HepG2 (cell line): ENCODE data around the gene SPIRE1. TPM values are rescaled to one million over a fixed set of nuclear protein-coding genes. Genes with fewer than 3 reads are reported as not detected.

Experiments
- ATF2 ChIP-seq: sonication (generic); formaldehyde crosslinking; IDR thresholded peaks from 2 replicates; pipeline ENCODE4 v1.4.0; 2020; ENCODE audit warnings: missing genetic modification reagents
- E2F5 ChIP-seq: sonication (generic); formaldehyde crosslinking; conservative IDR thresholded peaks from 2 replicates; pipeline ENCODE4 v1.4.0; 2020; ENCODE audit warnings: missing genetic modification reagents
- ELK4 ChIP-seq: sonication (generic); formaldehyde crosslinking; IDR thresholded peaks from 2 replicates; pipeline ENCODE4 v1.9.0; 2021; ENCODE audit warnings: missing genetic modification reagents, borderline replicate concordance
- EZH2 ChIP-seq: conservative IDR thresholded peaks from 2 replicates; pipeline ENCODE4 v1.6.1; 2012; ENCODE audit warnings: mild to moderate bottlenecking, low read depth, low read length, moderate library complexity
- FOXA3 ChIP-seq: IDR thresholded peaks from 2 replicates; pipeline ENCODE4 v1.6.1; 2016; ENCODE audit warnings: missing genetic modification reagents, missing compliant biosample characterization
- GLMP ChIP-seq: sonication (generic); formaldehyde crosslinking; IDR thresholded peaks from 2 replicates; pipeline ENCODE4 v1.9.0; 2021; ENCODE audit warnings: missing genetic modification reagents, mild to moderate bottlenecking, borderline replicate concordance
- ISL2 ChIP-seq: sonication (generic); formaldehyde crosslinking; IDR thresholded peaks from 2 replicates; pipeline ENCODE4 v1.5.0; 2020; ENCODE audit warnings: missing genetic modification reagents
- LCORL ChIP-seq, 2 experiments: fragments of 450-650 bp in 1 of 2; sonication (generic) in 1 of 2; formaldehyde crosslinking in 1 of 2; IDR thresholded peaks; 2 replicates each; pipeline versions ENCODE4 v1.5.0 to v1.6.1; 2017 to 2020; ENCODE audit warnings: antibody characterized with exemption in 1 of 2, missing genetic modification reagents in 1 of 2
- MNT ChIP-seq: fragments of 450-650 bp; IDR thresholded peaks from 2 replicates; pipeline ENCODE4 v1.6.1; 2016
- NBN ChIP-seq: fragments of 450-650 bp; conservative IDR thresholded peaks from 2 replicates; pipeline ENCODE4 v1.6.1; 2017
- NCOA5 ChIP-seq: sonication (generic); formaldehyde crosslinking; IDR thresholded peaks from 2 replicates; pipeline ENCODE4 v1.4.0; 2020; ENCODE audit warnings: missing genetic modification reagents
- POLR2AphosphoS2 ChIP-seq: IDR thresholded peaks from 2 replicates; pipeline ENCODE4 v1.6.1; 2011; ENCODE audit warnings: low read depth, low read length, improper control_type of control experiment
- PRPF4 ChIP-seq: fragments of 200-400 bp; formaldehyde crosslinking; IDR thresholded peaks from 2 replicates; pipeline ENCODE4 v1.6.1; 2016; ENCODE audit warnings: low read length, low read depth; ENCODE audit not compliant: poor library complexity, severe bottlenecking
- RARG ChIP-seq: sonication (generic); formaldehyde crosslinking; IDR thresholded peaks from 2 replicates; pipeline ENCODE4 v1.4.0; 2020; ENCODE audit warnings: low read depth, mild to moderate bottlenecking, missing genetic modification reagents
- SIN3A ChIP-seq: IDR thresholded peaks from 2 replicates; pipeline ENCODE4 v1.6.1; 2011; ENCODE audit warnings: low read depth, mild to moderate bottlenecking, control low read depth, low read length, borderline replicate concordance
- SMYD3 ChIP-seq: sonication (generic); formaldehyde crosslinking; IDR thresholded peaks from 2 replicates; pipeline ENCODE4 v1.8.1; 2023; ENCODE audit warnings: mild to moderate bottlenecking, missing genetic modification reagents
- TEF ChIP-seq: sonication (generic); formaldehyde crosslinking; IDR thresholded peaks from 2 replicates; pipeline ENCODE4 v1.5.0; 2020; ENCODE audit warnings: missing genetic modification reagents
- ZBTB1 ChIP-seq: sonication (generic); formaldehyde crosslinking; IDR thresholded peaks from 2 replicates; pipeline ENCODE4 v1.4.0; 2020; ENCODE audit warnings: missing genetic modification reagents, borderline replicate concordance
- ZFY ChIP-seq: sonication (generic); formaldehyde crosslinking; IDR thresholded peaks from 2 replicates; pipeline ENCODE4 v1.4.0; 2020; ENCODE audit warnings: missing genetic modification reagents
- ZNF563 ChIP-seq: sonication (generic); formaldehyde crosslinking; IDR thresholded peaks from 2 replicates; pipeline ENCODE4 v1.8.0; 2022; ENCODE audit warnings: mild to moderate bottlenecking, moderate library complexity, missing genetic modification reagents
- ZNF768 ChIP-seq: sonication (generic); formaldehyde crosslinking; IDR thresholded peaks from 2 replicates; pipeline ENCODE4 v1.4.0; 2020; ENCODE audit warnings: missing genetic modification reagents
- ZNF891 ChIP-seq: sonication (generic); formaldehyde crosslinking; IDR thresholded peaks from 2 replicates; pipeline ENCODE4 v1.5.0; 2020; ENCODE audit warnings: mild to moderate bottlenecking, missing genetic modification reagents
- ZSCAN21 ChIP-seq: sonication (generic); formaldehyde crosslinking; IDR thresholded peaks from 2 replicates; pipeline ENCODE4 v1.8.0; 2022; ENCODE audit warnings: mild to moderate bottlenecking, missing genetic modification reagents, moderate library complexity, borderline replicate concordance
- polyA plus RNA-seq, 8 experiments: library from polyadenylated mRNA; depleted of rRNA in 3 of 8; stranded (reverse) in 7 of 8; unstranded in 1 of 8; fragments of >200 nt; fragmentation: Illumina TruSeq in 4 of 8; extraction: Trizol in 4 of 8; gene quantifications; 2 replicates each; pipeline versions ENCODE4 v1.2.1 to v1.2.3, GENCODE V29; 2011 to 2016; ENCODE audit warnings: low read depth in 4 of 8, missing spikeins in 1 of 8, mixed read lengths in 1 of 8; ENCODE audit not compliant: insufficient read depth in 1 of 8
- total RNA-seq, 5 experiments: library from RNA; depleted of rRNA; stranded (reverse); fragments of >200 nt; fragmentation: Illumina TruSeq; extraction: Trizol; gene quantifications; 2 replicates each; pipeline ENCODE4 v1.2.3, GENCODE V29; 2016; ENCODE audit warnings: low read depth in 1 of 5

The SPIRE1 gene
- total and polyA plus RNA-seq, 2 of the 13 experiments (the other 11 are each of a cell fraction or from before 2014, with no cell fraction given): 9.9 to 21.3 TPM

- TF ChIP-seq ZNF768 (peak; percentile 51; the same call in 1 of the 2 replicates), E2F5 (peak; percentile 58), NCOA5 (CRISPR knock-in tag) (no peak), ISL2 (CRISPR knock-in tag) (no peak), ZFY (CRISPR knock-in tag) (peak; percentile 95), ZNF891 (CRISPR knock-in tag) (peak; percentile 74; the same call in 1 of the 2 replicates), ZNF563 (CRISPR knock-in tag) (peak; percentile 64; the same call in 1 of the 2 replicates), SIN3A (peak; percentile 74; the same call in 1 of the 2 replicates), GLMP (CRISPR knock-in tag) (no peak), POLR2AphosphoS2 (no peak), MNT (no peak), NBN (no peak), FOXA3 (CRISPR knock-in tag) (no peak), RARG (CRISPR knock-in tag) (no peak), SMYD3 (CRISPR knock-in tag) (no peak), ZBTB1 (CRISPR knock-in tag) (no peak), ATF2 (CRISPR knock-in tag) (no peak), PRPF4 (no peak), ELK4 (CRISPR knock-in tag) (no peak), EZH2 (no peak), TEF (CRISPR knock-in tag) (no peak), ZSCAN21 (CRISPR knock-in tag) (peak; percentile 41; the same call in 1 of the 2 replicates), LCORL (IDR thresholded peaks at IDR 0.05) (no peak), LCORL (CRISPR knock-in tag; IDR thresholded peaks at IDR 0.05) (peak; percentile 71)
Measured at GRCh38 chr18:12656938-12657683, 796 bp downstream of the SPIRE1 start (continued).
